Ascending aorta (tissue), 2 donors: ENCODE results near the gene PCF11. TPM values are rescaled to one million over a fixed set of nuclear protein-coding genes. Genes with fewer than 3 reads are reported as not detected.

Experiments used
- DNase-seq, 2 donors: peaks; one replicate each; pipeline ENCODE4 v3.0.0-alpha.2; 2019; ENCODE audit warnings: low spot score in 2 of 2
- H3K27ac ChIP-seq, 2 donors: fragments of 200-600 bp; sonication (generic); one replicate each; pipeline ENCODE4 v1.5.1; 2016 to 2017; ENCODE audit warnings: mild to moderate bottlenecking in 1 of 2
- H3K27me3 ChIP-seq: fragments of 200-600 bp; sonication (generic); one replicate; pipeline ENCODE4 v1.5.1; 2017
- H3K36me3 ChIP-seq, 2 donors: fragments of 200-600 bp; sonication (generic); one replicate each; pipeline ENCODE4 v1.5.1; 2016
- H3K4me1 ChIP-seq, 2 donors: fragments of 200-600 bp; sonication (generic); one replicate each; pipeline ENCODE4 v1.5.1; 2016 to 2017; ENCODE audit warnings: mild to moderate bottlenecking in 1 of 2
- H3K4me3 ChIP-seq, 2 donors: fragments of 200-600 bp; sonication (generic); one replicate each; pipeline ENCODE4 v1.5.1; 2016 to 2017; ENCODE audit warnings: mild to moderate bottlenecking in 1 of 2
- H3K9me3 ChIP-seq, 2 donors: fragments of 200-600 bp; sonication (generic); one replicate each; pipeline ENCODE4 v1.5.1; 2016
- CTCF ChIP-seq, 3 experiments: fragments of 200-600 bp in 2 of 3; fragments of 450-650 bp in 1 of 3; sonication (generic) in 2 of 3; IDR thresholded peaks; one replicate each; pipeline ENCODE4 v1.5.1; 2016 to 2019; ENCODE audit warnings: antibody characterized with exemption in 3 of 3, mild to moderate bottlenecking in 1 of 3, moderate library complexity in 1 of 3
- intact Hi-C: fragments of 100-400 bp; cut with DNase I; formaldehyde crosslinking; loops from one replicate; pipeline ENCODE4 v1.15.1; 2023
- total RNA-seq: library from RNA; depleted of rRNA; stranded (reverse); fragments of >200 nt; gene quantifications from one replicate; pipeline ENCODE4 v1.1.0, GENCODE V29; 2016

Gene PCF11
- 19.2 TPM for total RNA-seq

- peaks cover 6 to 8% of the 10 kb centered on the region in 2 donors for H3K4me1 ChIP-seq
- H3K27ac ChIP-seq = peak within 1 kb of the TSS; percentile 99 to 100
- TF ChIP-seq CTCF (IDR thresholded peaks at IDR 0.05) = no peak
- H3K27me3 ChIP-seq = no peaks in the 10 kb centered on the region
- H3K9me3 ChIP-seq = no peaks in the 10 kb centered on the region
- H3K4me3 ChIP-seq = peak within 1 kb of the TSS; percentile 94 to 95
- no peaks in the 10 kb centered on the region for H3K36me3 ChIP-seq
- intact Hi-C loops = loop anchor here (1.0 to 10.0 kb wide), 6 partner anchors 36 to 432 kb away; partner anchors contain the start of genes ANKRD42, CCDC90B, DDIAS and RAB30
- DNase-seq = no peak
Observed at GRCh38 chr11:83156996-83157593, at the start of gene PCF11. Gene PCF11 (plus strand): TSS chr11:83157131. CDS start chr11:83157440, 309 bp downstream.

GRCh38 chr11:83112886-83113285 is 44.0 kb upstream of the PCF11 start:
- Histone ChIP-seq H3K36me3 (no peaks in the 10 kb centered on the region), H3K4me3 (no peak overlapping the region), H3K9me3 (no peaks in the 10 kb centered on the region), H3K27ac (no peak overlapping the region), H3K4me1 (peaks cover 0 to 4% of the 10 kb centered on the region in 2 donors), H3K27me3 (no peaks in the 10 kb centered on the region)
- no peak for DNase-seq
- no peak for TF ChIP-seq CTCF (IDR thresholded peaks at IDR 0.05)
- intact Hi-C loops = no loop called here

- no peak for DNase-seq
- Histone ChIP-seq H3K9me3 (no peaks in the 10 kb centered on the region), H3K27me3 (no peaks in the 10 kb centered on the region), H3K27ac (no peak overlapping the region), H3K4me3 (peak overlapping the region in 1 of 2 donors; percentile 10), H3K4me1 (peaks cover 0 to 4% of the 10 kb centered on the region in 2 donors), H3K36me3 (no peaks in the 10 kb centered on the region)
- TF ChIP-seq CTCF (IDR thresholded peaks at IDR 0.05) = no peak
- intact Hi-C loops = no loop called here
Observed at GRCh38 chr11:83115026-83115425, 41.9 kb upstream of the PCF11 start.

- Histone ChIP-seq H3K36me3 (no peaks in the 10 kb centered on the region), H3K27me3 (no peaks in the 10 kb centered on the region), H3K4me1 (peaks cover 0 to 4% of the 10 kb centered on the region in 2 donors), H3K9me3 (no peaks in the 10 kb centered on the region), H3K27ac (no peak overlapping the region), H3K4me3 (peak overlapping the region in 1 of 2 donors; percentile 10)
- no peak for TF ChIP-seq CTCF (IDR thresholded peaks at IDR 0.05)
- intact Hi-C loops = no loop called here
- DNase-seq = no peak
Observed at GRCh38 chr11:83115551-83115950, 41.4 kb upstream of the PCF11 start.

GRCh38 chr11:83116015-83116641 is 40.8 kb upstream of the PCF11 start:
- H3K4me3 ChIP-seq = peak overlapping the region in 1 of 2 donors; percentile 62
- peaks cover 0 to 4% of the 10 kb centered on the region in 2 donors for H3K4me1 ChIP-seq
- H3K36me3 ChIP-seq = no peaks in the 10 kb centered on the region
- H3K27ac ChIP-seq = no peak overlapping the region
- no peaks in the 10 kb centered on the region for H3K27me3 ChIP-seq
- H3K9me3 ChIP-seq = no peaks in the 10 kb centered on the region
- DNase-seq = no peak
- no peak for TF ChIP-seq CTCF (IDR thresholded peaks at IDR 0.05)
- intact Hi-C loops = no loop called here
